Peyer's patch (tissue), 4 donors: ENCODE data around the gene YIF1B. TPM values are rescaled to one million over a fixed set of nuclear protein-coding genes. Genes with fewer than 3 reads are reported as not detected.

ENCODE experiments used
- DNase-seq, 3 donors: peaks; one replicate each; pipeline ENCODE4 v3.0.0-alpha.2; 2017 to 2019
- H3K27ac ChIP-seq, 4 donors: fragments of 200-600 bp; sonication (generic); one replicate each; pipeline ENCODE4 v1.5.1; 2016 to 2019
- H3K27me3 ChIP-seq, 2 donors: fragments of 200-600 bp; sonication (generic); one replicate each; pipeline ENCODE4 v1.5.1; 2019
- H3K36me3 ChIP-seq, 3 donors: fragments of 200-600 bp; sonication (generic); one replicate each; pipeline ENCODE4 v1.5.1; 2016 to 2019
- H3K4me1 ChIP-seq, 4 donors: fragments of 200-600 bp; sonication (generic); one replicate each; pipeline ENCODE4 v1.5.1; 2016 to 2019
- H3K4me3 ChIP-seq, 4 donors: fragments of 200-600 bp; sonication (generic); 1 replicate in 3 of 4; 2 replicates in 1 of 4; pipeline ENCODE4 v1.5.1; 2016 to 2019; ENCODE audit warnings: mild to moderate bottlenecking in 1 of 4
- H3K9me3 ChIP-seq, 4 donors: fragments of 200-600 bp; sonication (generic); one replicate each; pipeline ENCODE4 v1.5.1; 2016 to 2019; ENCODE audit warnings: mild to moderate bottlenecking in 1 of 4
- CTCF ChIP-seq, 6 experiments: fragments of 450-650 bp in 4 of 6; fragments of 200-600 bp in 2 of 6; sonication (generic) in 1 of 6; IDR thresholded peaks; one replicate each; pipeline ENCODE4 v1.5.1; 2017 to 2019; ENCODE audit warnings: antibody characterized with exemption in 6 of 6, mild to moderate bottlenecking in 3 of 6, moderate library complexity in 1 of 6
- POLR2A ChIP-seq, 2 donors: fragments of 450-650 bp; IDR thresholded peaks; one replicate each; pipeline ENCODE4 v1.5.1; 2017; ENCODE audit warnings: antibody characterized with exemption in 2 of 2, mild to moderate bottlenecking in 2 of 2, moderate library complexity in 2 of 2
- total RNA-seq, 4 donors: library from RNA; depleted of rRNA; stranded (reverse); fragments of >200 nt; gene quantifications; one replicate each; pipeline ENCODE4 v1.1.0, GENCODE V29; 2016

Gene YIF1B
- total RNA-seq, 4 donors from 2014 or later, result 11.6 to 31.4 (median 15.0) TPM

- H3K27ac ChIP-seq, result no peak overlapping the region
- H3K4me1 ChIP-seq, result peaks cover 0 to 19% (median 4%) of the 10 kb centered on the region in 4 donors
- H3K9me3 ChIP-seq, result no peaks in the 10 kb centered on the region
- H3K4me3 ChIP-seq, result no peak overlapping the region
- TF ChIP-seq CTCF (IDR thresholded peaks at IDR 0.05) (no peak), POLR2A (IDR thresholded peaks at IDR 0.05) (no peak)
- no peak for DNase-seq
- H3K27me3 ChIP-seq, result no peaks in the 10 kb centered on the region
- no peaks in the 10 kb centered on the region for H3K36me3 ChIP-seq
These were observed 44.6 kb upstream of the YIF1B start for GRCh38 chr19:38360351-38360750.

GRCh38 chr19:38359242-38360021, 43.7 kb upstream of the YIF1B start:
- DNase-seq, result no peak
- Histone ChIP-seq H3K27ac (no peak overlapping the region), H3K27me3 (no peaks in the 10 kb centered on the region), H3K4me3 (no peak overlapping the region), H3K4me1 (peaks cover 0 to 19% (median 4%) of the 10 kb centered on the region in 4 donors), H3K36me3 (no peaks in the 10 kb centered on the region), H3K9me3 (no peaks in the 10 kb centered on the region)
- TF ChIP-seq POLR2A (IDR thresholded peaks at IDR 0.05) (no peak), CTCF (IDR thresholded peaks at IDR 0.05) (no peak)

GRCh38 chr19:38358071-38358470, 42.3 kb upstream of the YIF1B start:
- TF ChIP-seq POLR2A (IDR thresholded peaks at IDR 0.05) (no peak), CTCF (IDR thresholded peaks at IDR 0.05) (no peak)
- Histone ChIP-seq H3K4me3 (no peak overlapping the region), H3K9me3 (no peaks in the 10 kb centered on the region), H3K4me1 (peaks cover 0 to 19% (median 4%) of the 10 kb centered on the region in 4 donors), H3K27ac (no peak overlapping the region), H3K36me3 (no peaks in the 10 kb centered on the region), H3K27me3 (no peaks in the 10 kb centered on the region)
- DNase-seq, result no peak

GRCh38 chr19:38355728-38356725, 40.3 kb upstream of the YIF1B start:
- DNase-seq, result no peak
- H3K36me3 ChIP-seq, result no peaks in the 10 kb centered on the region
- no peak overlapping the region for H3K27ac ChIP-seq
- H3K9me3 ChIP-seq, result no peaks in the 10 kb centered on the region
- H3K27me3 ChIP-seq, result no peaks in the 10 kb centered on the region
- peaks cover 0 to under 1% (median 0%) of the 10 kb centered on the region in 4 donors for H3K4me1 ChIP-seq
- TF ChIP-seq POLR2A (IDR thresholded peaks at IDR 0.05), result no peak
- no peak for TF ChIP-seq CTCF (IDR thresholded peaks at IDR 0.05)
- no peak overlapping the region for H3K4me3 ChIP-seq

GRCh38 chr19:38352611-38353010, 36.9 kb upstream of the YIF1B start:
- H3K27ac ChIP-seq, result no peak overlapping the region
- H3K27me3 ChIP-seq, result no peaks in the 10 kb centered on the region
- no peaks in the 10 kb centered on the region for H3K36me3 ChIP-seq
- no peaks in the 10 kb centered on the region for H3K9me3 ChIP-seq
- H3K4me3 ChIP-seq, result no peak overlapping the region
- H3K4me1 ChIP-seq, result no peaks in the 10 kb centered on the region
- no peak for TF ChIP-seq CTCF (IDR thresholded peaks at IDR 0.05)
- no peak for TF ChIP-seq POLR2A (IDR thresholded peaks at IDR 0.05)
- no peak for DNase-seq
